Peyer's patch (tissue), 4 donors: ENCODE measurements around the gene GALNT9.

Experiments used
- CTCF ChIP-seq, 6 experiments: fragments of 450-650 bp in 4 of 6; fragments of 200-600 bp in 2 of 6; sonication (generic) in 1 of 6; IDR thresholded peaks; one replicate each; pipeline ENCODE4 v1.5.1; 2017 to 2019; ENCODE audit warnings: antibody characterized with exemption in 6 of 6, mild to moderate bottlenecking in 3 of 6, moderate library complexity in 1 of 6
- POLR2A ChIP-seq, 2 donors: fragments of 450-650 bp; IDR thresholded peaks; one replicate each; pipeline ENCODE4 v1.5.1; 2017; ENCODE audit warnings: antibody characterized with exemption in 2 of 2, mild to moderate bottlenecking in 2 of 2, moderate library complexity in 2 of 2

- TF ChIP-seq CTCF (IDR thresholded peaks at IDR 0.05) (no peak), POLR2A (IDR thresholded peaks at IDR 0.05) (no peak)
Observed at GRCh38 chr12:132167611-132168310, 161.6 kb downstream of the GALNT9 start.
